ENCODE data around the gene HSPD1.

HSPD1 gene

GRCh38 chr2:197506658-197507057 lies 7.0 kb upstream of the HSPD1 start:
- DNase-seq (ENCODE audit: extremely low spot score), result no peak
- ChIA-PET POLR2A (interaction anchor here (1.0 kb wide), 1 partner anchor 9 kb away, joined by 4 read pairs; the partner anchor contains the start of gene MOB4), CTCF (no interaction called here)
- TF ChIP-seq CTCF (IDR thresholded peaks at IDR 0.05; ENCODE audit: control extremely low read depth, extremely low read depth, low read depth, missing control alignments), result no peak

GRCh38 chr2:197504512-197504911 lies 4.9 kb upstream of the HSPD1 start:
- no peak for TF ChIP-seq CTCF (IDR thresholded peaks at IDR 0.05; ENCODE audit: control extremely low read depth, extremely low read depth, low read depth, missing control alignments)
- no peak for DNase-seq (ENCODE audit: extremely low spot score)
- POLR2A ChIA-PET, result interaction anchor here (1.0 to 1.8 kb wide), 2 partner anchors 11 to 12 kb away, joined by 3 to 4 read pairs; no protein-coding TSS in a partner anchor
- CTCF ChIA-PET, result interaction anchor here (0.8 to 2.7 kb wide), 4 partner anchors 9 to 91 kb away, joined by 3 to 8 read pairs (median 4); partner anchors contain the start of gene MOB4

- DNase-seq (ENCODE audit: extremely low spot score), result no peak
- CTCF ChIA-PET, result interaction anchor here (2.7 kb wide), 1 partner anchor 9 kb away, joined by 8 read pairs; no protein-coding TSS in a partner anchor
- POLR2A ChIA-PET, result no interaction called here
- no peak for TF ChIP-seq CTCF (IDR thresholded peaks at IDR 0.05; ENCODE audit: control extremely low read depth, extremely low read depth, low read depth, missing control alignments)
Measured at GRCh38 chr2:197504000-197504399, 4.4 kb upstream of the HSPD1 start.

GRCh38 chr2:197502685-197503084 lies 3.0 kb upstream of the HSPD1 start:
- ChIA-PET POLR2A (interaction anchor here (1.0 to 1.9 kb wide), 4 partner anchors 10 to 49 kb away, joined by 3 to 8 read pairs (median 5); partner anchors contain the start of genes COQ10B and MOB4), CTCF (interaction anchor here (3.3 kb wide), 1 partner anchor 10 kb away, joined by 13 read pairs; no protein-coding TSS in a partner anchor)
- TF ChIP-seq CTCF (IDR thresholded peaks at IDR 0.05; ENCODE audit: control extremely low read depth, extremely low read depth, low read depth, missing control alignments), result no peak
- DNase-seq (ENCODE audit: extremely low spot score), result no peak

GRCh38 chr2:197502201-197502600 lies 2.6 kb upstream of the HSPD1 start:
- ChIA-PET CTCF (interaction anchor here (3.3 kb wide), 1 partner anchor 11 kb away, joined by 13 read pairs; no protein-coding TSS in a partner anchor), POLR2A (interaction anchor here (1.0 to 1.9 kb wide), 4 partner anchors 11 to 49 kb away, joined by 3 to 8 read pairs (median 5); partner anchors contain the start of genes COQ10B and MOB4)
- TF ChIP-seq CTCF (IDR thresholded peaks at IDR 0.05; ENCODE audit: control extremely low read depth, extremely low read depth, low read depth, missing control alignments), result no peak
- no peak for DNase-seq (ENCODE audit: extremely low spot score)

- ChIA-PET POLR2A (interaction anchor here (1.0 to 2.1 kb wide), 7 partner anchors 10 to 289 kb away, joined by 3 to 22 read pairs (median 12); partner anchors contain the start of genes COQ10B and MOB4), CTCF (interaction anchor here (1.1 to 3.3 kb wide), 2 partner anchors 12 to 16 kb away, joined by 4 to 13 read pairs; partner anchors contain the start of gene MOB4)
- no peak for DNase-seq (ENCODE audit: extremely low spot score)
- TF ChIP-seq CTCF (IDR thresholded peaks at IDR 0.05; ENCODE audit: control extremely low read depth, extremely low read depth, low read depth, missing control alignments), result no peak
Measured at GRCh38 chr2:197500503-197501131, 977 bp upstream of the HSPD1 start.

Measured in GM10248 (cell line).